HG02798 (cell line): Measurements from ENCODE around the gene SLC9A2.

Experiments used
- ATAC-seq: cut with Tn5 transposase; IDR thresholded peaks from one replicate; pipeline ENCODE4 v1.9.1; 2021; ENCODE audit warnings: mild to moderate bottlenecking; ENCODE audit not compliant: unreplicated experiment, poor library complexity

The SLC9A2 gene

GRCh38 chr2:102718387-102719316 lies 99.3 kb downstream of the SLC9A2 start:
- ATAC-seq = no peak

GRCh38 chr2:102724016-102724490 lies 104.7 kb downstream of the SLC9A2 start:
- ATAC-seq = no peak

GRCh38 chr2:102724553-102724952 lies 105.2 kb downstream of the SLC9A2 start:
- no peak for ATAC-seq

- ATAC-seq = no peak
Observed at GRCh38 chr2:102726128-102727087, 107.1 kb downstream of the SLC9A2 start.

DNA sequence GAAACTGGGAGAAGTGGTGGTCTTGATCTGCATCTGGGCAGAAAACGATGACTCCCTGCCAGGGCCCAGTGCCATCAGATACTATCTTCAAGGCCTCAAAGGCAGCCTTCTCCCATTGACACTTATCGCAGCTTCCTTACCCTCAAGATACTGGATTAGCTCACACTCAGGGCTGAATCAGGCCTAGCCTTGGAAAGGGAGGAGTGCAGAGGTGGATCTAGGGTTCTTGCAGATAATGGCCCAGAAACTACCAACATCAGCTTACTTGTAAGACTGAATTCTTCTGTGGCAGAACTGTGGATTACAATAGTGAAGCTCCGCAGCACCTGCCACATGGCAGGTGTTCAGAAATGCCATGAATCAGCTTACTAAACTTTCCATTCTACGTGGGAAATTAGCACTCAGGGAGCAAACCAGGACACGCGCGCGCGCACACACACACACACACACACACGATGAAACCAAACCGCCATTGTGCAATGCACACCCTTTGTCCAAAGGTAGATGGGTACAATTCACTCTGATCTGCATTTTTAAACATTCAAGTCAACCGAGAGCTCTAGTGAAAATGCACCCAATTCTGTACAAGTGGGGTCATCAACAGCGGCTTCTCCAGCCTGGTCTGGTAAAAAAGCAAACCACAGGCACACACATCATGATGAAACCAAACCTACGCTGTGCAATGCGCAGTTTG lies 116.2 kb downstream of the SLC9A2 start:
- ATAC-seq = no peak

- ATAC-seq = peak; percentile 24
Observed at GRCh38 chr2:102736110-102736409, 116.7 kb downstream of the SLC9A2 start.

- ATAC-seq = peak; percentile 97
Observed at GRCh38 chr2:102736410-102737409, 117.4 kb downstream of the SLC9A2 start.

GRCh38 chr2:102737431-102737830 lies 118.1 kb downstream of the SLC9A2 start:
- peak; percentile 30 for ATAC-seq

GRCh38 chr2:102743259-102743658 lies 123.9 kb downstream of the SLC9A2 start:
- ATAC-seq = no peak

DNA sequence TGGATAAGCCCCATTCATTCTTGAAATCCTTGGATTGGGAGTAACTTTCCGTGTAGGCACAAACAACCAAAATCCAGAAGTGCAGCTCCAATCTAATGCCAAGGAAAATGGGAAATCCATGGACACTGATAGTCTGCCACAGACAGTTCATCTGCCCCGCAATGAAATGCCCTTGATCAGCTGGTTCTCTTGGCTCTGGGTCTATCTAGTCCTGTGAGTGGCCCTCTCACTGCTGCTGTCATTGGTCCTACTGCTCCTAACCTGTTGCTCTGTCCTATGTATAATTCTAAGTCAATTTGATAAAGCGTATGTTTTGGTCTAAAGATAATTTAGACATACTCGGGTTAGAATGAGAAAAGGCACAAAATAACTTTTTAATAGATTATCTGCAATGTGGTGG lies 128.8 kb downstream of the SLC9A2 start:
- no peak for ATAC-seq

- ATAC-seq = peak; percentile 80
Observed at GRCh38 chr2:102749938-102750337, 130.6 kb downstream of the SLC9A2 start.

DNA sequence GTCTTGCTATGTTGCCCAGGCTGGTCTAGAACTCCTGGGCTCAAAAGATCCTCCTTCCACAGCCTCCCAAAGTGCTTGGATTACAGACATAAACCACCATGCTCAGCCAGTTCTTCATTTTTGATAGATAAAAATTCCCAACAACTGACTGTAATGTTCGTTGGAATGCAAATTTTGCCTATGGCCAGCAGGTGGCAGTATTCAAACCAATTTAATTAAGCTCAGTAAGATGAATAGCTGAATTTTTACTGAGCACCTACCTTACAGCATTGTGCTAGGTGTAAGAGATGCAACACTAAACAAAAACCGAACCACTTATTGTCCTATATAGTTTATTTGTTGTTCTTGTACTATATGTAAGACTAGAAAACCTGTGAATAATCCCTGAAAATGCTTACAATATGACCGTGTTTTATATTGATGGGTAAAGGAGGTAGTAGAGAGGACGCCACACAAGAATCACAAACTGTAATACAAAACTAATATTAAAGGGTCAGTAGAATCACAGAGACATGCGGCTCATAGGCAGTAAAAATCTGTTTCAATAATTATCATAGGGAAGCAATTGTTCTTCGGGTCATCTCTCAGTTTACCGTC lies 134.3 kb downstream of the SLC9A2 start:
- peak; percentile 57 for ATAC-seq

GRCh38 chr2:102754456-102755145 lies 135.2 kb downstream of the SLC9A2 start:
- ATAC-seq = no peak

DNA sequence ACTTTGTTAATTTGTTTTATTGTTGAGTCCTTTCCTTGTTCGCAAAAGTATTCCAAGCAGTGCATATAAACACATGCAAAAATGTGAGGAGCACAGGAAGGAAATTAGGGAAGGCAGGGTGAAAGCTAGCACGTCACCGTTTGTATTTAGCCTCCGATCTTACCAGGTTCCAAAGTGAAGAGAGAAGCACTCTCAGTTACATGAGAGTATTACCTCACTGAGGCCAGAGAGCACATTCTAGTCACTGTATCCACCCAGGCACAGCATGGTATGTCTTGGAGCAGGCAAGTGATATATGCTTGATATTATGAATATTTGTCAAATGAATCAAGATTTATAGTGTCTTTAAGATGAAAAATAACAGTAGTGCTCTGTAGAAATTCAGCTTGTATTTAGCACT lies 135.9 kb downstream of the SLC9A2 start:
- no peak for ATAC-seq

DNA sequence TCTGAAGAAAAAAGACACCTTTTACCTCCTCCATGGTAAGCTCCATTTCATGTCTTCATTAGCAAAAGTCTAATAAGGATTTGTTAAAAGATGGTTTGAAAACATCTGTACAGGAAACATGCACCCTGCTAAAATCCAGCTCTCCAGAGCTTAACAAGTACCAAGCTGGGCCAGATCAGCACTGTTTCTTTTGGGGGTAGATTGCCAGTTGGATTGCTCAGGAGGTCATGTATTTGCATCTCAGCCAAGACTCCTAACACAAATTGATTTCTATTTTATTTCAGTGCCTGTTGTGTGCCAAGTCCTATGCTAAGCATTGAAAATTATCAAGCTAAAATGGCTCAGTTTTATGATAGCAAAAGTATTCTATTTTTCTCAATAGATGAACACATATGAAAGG lies 139.1 kb downstream of the SLC9A2 start:
- no peak for ATAC-seq
